Activated CD4-positive, alpha-beta T cell treated with anti-CD3 and anti-CD28 coated beads, Interleukin-2, amount 10 ng/mL, durations not matched to agents 7 days and 5 days (primary cell): ENCODE results near the gene MMEL1. TPM values are rescaled to one million over a fixed set of nuclear protein-coding genes. Genes with fewer than 3 reads are reported as not detected.

ENCODE experiments used
- CTCF ChIA-PET: fragments of 350-600 bp; sonication (Branson Sonifier 250); formaldehyde crosslinking; loops from one replicate; lab custom pipeline; 2021; ENCODE audit warnings: antibody characterized with exemption; lab: Charles Lee
- POLR2A ChIA-PET: fragments of 350-600 bp; sonication (Branson Sonifier 250); formaldehyde crosslinking; loops from one replicate; lab custom pipeline; 2021; ENCODE audit warnings: antibody characterized with exemption; lab: Charles Lee
- DNase-seq: peaks from one replicate; pipeline ENCODE4 v3.0.0-alpha.2; 2020
- H3K27ac Mint-ChIP-seq: one replicate; pipeline ENCODE4 v1.8.0; 2021; ENCODE audit warnings: mild to moderate bottlenecking, moderate library complexity, mixed read lengths
- H3K27me3 Mint-ChIP-seq: one replicate; pipeline ENCODE4 v1.8.0; 2021; ENCODE audit warnings: mixed read lengths
- H3K36me3 Mint-ChIP-seq: one replicate; pipeline ENCODE4 v1.8.0; 2021; ENCODE audit warnings: low read depth, mixed read lengths
- H3K4me1 Mint-ChIP-seq: one replicate; pipeline ENCODE4 v1.8.0; 2021; ENCODE audit warnings: mixed read lengths
- H3K4me3 Mint-ChIP-seq: one replicate; pipeline ENCODE4 v1.8.0; 2021; ENCODE audit warnings: mild to moderate bottlenecking, moderate library complexity, mixed read lengths
- H3K9me3 Mint-ChIP-seq: one replicate; pipeline ENCODE4 v1.8.0; 2021; ENCODE audit warnings: mixed read lengths
- total RNA-seq, 2 experiments: library from RNA; stranded (reverse); gene quantifications; one replicate each; pipeline ENCODE4 v1.2.3, GENCODE V29; 2021

The MMEL1 gene
- total RNA-seq, 2 experiments from 2014 or later, result 2.9 to 3.5 TPM

DNA sequence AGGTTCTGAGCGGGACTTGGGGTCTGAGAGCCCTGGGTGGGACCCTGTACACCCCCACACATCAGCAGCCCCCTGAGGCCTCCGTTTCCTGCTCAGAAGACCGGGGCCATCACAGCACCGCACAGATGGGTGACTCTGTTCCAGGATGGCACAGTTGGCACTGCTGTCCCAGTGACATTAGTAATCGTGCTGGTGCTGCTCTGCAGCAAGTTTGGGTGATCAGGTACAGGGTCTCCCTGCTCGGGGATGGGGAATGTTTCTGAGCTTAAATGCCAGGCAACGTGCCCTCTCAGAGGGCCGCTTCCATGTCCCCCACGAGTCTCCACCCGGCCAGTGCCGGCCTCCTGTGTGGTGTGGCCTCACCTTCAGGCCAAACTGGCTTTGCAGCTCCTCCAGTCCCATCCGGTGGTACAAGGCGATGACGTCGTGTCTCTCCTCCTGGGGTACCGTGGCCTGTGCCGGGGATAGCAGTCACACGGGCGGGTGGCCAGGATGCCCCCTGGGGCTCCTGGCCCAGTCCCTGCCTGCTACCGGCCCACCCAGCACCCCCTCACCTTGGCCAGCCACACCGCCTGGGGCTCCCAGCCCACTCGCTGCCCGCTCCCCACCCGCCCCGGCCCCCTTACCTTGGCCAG, 29.2 kb downstream of the MMEL1 start:
- Mint-ChIP-seq H3K27me3 (peaks cover 7% of the 10 kb centered on the region), H3K9me3 (peaks cover 5% of the 10 kb centered on the region), H3K4me3 (no peak overlapping the region), H3K4me1 (no peaks in the 10 kb centered on the region), H3K36me3 (no peaks in the 10 kb centered on the region), H3K27ac (no peak overlapping the region)
- POLR2A ChIA-PET, result interaction anchor here (0.5 kb wide), 1 partner anchor 176 kb away, joined by 3 read pairs; no protein-coding TSS in a partner anchor
- no peak for DNase-seq
- CTCF ChIA-PET, result interaction anchor here (1.2 kb wide), 1 partner anchor 10 kb away, joined by 3 read pairs; no protein-coding TSS in a partner anchor

DNA sequence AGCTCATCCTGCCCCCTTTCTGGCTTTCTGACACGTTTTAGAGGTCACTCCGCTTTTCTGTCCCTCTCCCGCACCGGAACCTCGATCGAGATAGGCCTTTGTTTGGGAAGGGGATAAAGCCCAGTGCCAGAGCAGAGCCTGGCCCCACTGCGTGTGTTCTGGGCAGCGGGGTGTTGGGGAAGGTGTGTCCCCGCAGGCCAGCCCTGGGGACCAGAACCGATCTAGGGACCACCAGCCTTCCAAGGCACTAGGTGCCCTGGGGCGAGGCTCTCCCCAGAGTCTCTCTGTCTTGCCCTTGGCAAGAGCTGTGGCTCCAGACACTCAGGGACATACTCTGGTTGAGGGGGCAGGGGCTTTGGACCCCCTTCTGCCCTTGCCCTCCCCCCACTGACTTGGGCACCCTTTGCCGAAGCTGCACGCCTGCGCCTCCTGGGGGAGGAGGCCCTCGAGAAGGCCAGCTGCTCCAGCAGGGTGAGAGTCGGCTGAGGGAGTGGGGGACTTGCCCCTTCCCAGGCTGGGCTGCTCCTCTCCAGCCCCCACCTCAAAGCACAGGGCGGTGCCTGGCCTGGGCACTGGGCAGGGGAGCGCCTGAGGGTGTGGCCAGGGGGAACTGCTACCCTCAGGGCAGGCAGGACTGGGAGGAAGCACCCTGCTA, 29.8 kb downstream of the MMEL1 start:
- Mint-ChIP-seq H3K27me3 (peaks cover 10% of the 10 kb centered on the region), H3K9me3 (peaks cover 3% of the 10 kb centered on the region)

GRCh38 chr1:2602311-2602835, 30.4 kb downstream of the MMEL1 start:
- CTCF ChIA-PET, result interaction anchor here (1.2 kb wide), 1 partner anchor 12 kb away, joined by 3 read pairs; no protein-coding TSS in a partner anchor
- POLR2A ChIA-PET, result no interaction called here
- Mint-ChIP-seq H3K27me3 (peaks cover 10% of the 10 kb centered on the region), H3K4me1 (no peaks in the 10 kb centered on the region), H3K27ac (no peak overlapping the region), H3K4me3 (no peak overlapping the region), H3K36me3 (no peaks in the 10 kb centered on the region), H3K9me3 (peaks cover 3% of the 10 kb centered on the region)
- no peak for DNase-seq

More for the DNA sequence above, 29.8 kb downstream of the MMEL1 start:
- H3K4me3 Mint-ChIP-seq, result no peak overlapping the region
- CTCF ChIA-PET, result interaction anchor here (1.2 kb wide), 1 partner anchor 11 kb away, joined by 3 read pairs; no protein-coding TSS in a partner anchor
- H3K4me1 Mint-ChIP-seq, result no peaks in the 10 kb centered on the region
- no peaks in the 10 kb centered on the region for H3K36me3 Mint-ChIP-seq
- POLR2A ChIA-PET, result no interaction called here
- no peak for DNase-seq
- no peak overlapping the region for H3K27ac Mint-ChIP-seq

GRCh38 chr1:2601721-2602303, 31.0 kb downstream of the MMEL1 start:
- no peak overlapping the region for H3K27ac Mint-ChIP-seq
- DNase-seq, result no peak
- CTCF ChIA-PET, result no interaction called here
- no peaks in the 10 kb centered on the region for H3K4me1 Mint-ChIP-seq
- peaks cover 3% of the 10 kb centered on the region for H3K9me3 Mint-ChIP-seq
- POLR2A ChIA-PET, result no interaction called here
- peaks cover 10% of the 10 kb centered on the region for H3K27me3 Mint-ChIP-seq
- H3K4me3 Mint-ChIP-seq, result no peak overlapping the region
- H3K36me3 Mint-ChIP-seq, result no peaks in the 10 kb centered on the region

GRCh38 chr1:2598329-2598931, 34.4 kb downstream of the MMEL1 start:
- Mint-ChIP-seq H3K27me3 (peaks cover 10% of the 10 kb centered on the region), H3K4me1 (no peaks in the 10 kb centered on the region), H3K4me3 (no peak overlapping the region), H3K9me3 (peaks cover 3% of the 10 kb centered on the region), H3K36me3 (no peaks in the 10 kb centered on the region), H3K27ac (no peak overlapping the region)
- ChIA-PET POLR2A (interaction anchor here (0.6 kb wide), 1 partner anchor 510 kb away, joined by 3 read pairs; no protein-coding TSS in a partner anchor), CTCF (no interaction called here)
- DNase-seq, result no peak

GRCh38 chr1:2597441-2598328, 35.1 kb downstream of the MMEL1 start:
- Mint-ChIP-seq H3K36me3 (no peaks in the 10 kb centered on the region), H3K4me3 (no peak overlapping the region), H3K27ac (no peak overlapping the region), H3K9me3 (peaks cover 3% of the 10 kb centered on the region), H3K4me1 (peaks cover 2% of the 10 kb centered on the region), H3K27me3 (peaks cover 10% of the 10 kb centered on the region)
- CTCF ChIA-PET, result no interaction called here
- no peak for DNase-seq
- POLR2A ChIA-PET, result interaction anchor here (0.6 kb wide), 1 partner anchor 511 kb away, joined by 3 read pairs; no protein-coding TSS in a partner anchor

- no peaks in the 10 kb centered on the region for H3K36me3 Mint-ChIP-seq
- CTCF ChIA-PET, result no interaction called here
- POLR2A ChIA-PET, result interaction anchor here (0.6 kb wide), 1 partner anchor 593 kb away, joined by 5 read pairs; the partner anchor contains the start of gene CFAP74
- H3K4me3 Mint-ChIP-seq, result no peak overlapping the region
- no peak for DNase-seq
- H3K27ac Mint-ChIP-seq, result no peak overlapping the region
- peaks cover 3% of the 10 kb centered on the region for H3K9me3 Mint-ChIP-seq
- H3K4me1 Mint-ChIP-seq, result peaks cover 5% of the 10 kb centered on the region
- H3K27me3 Mint-ChIP-seq, result peaks cover 10% of the 10 kb centered on the region
Observed at GRCh38 chr1:2596530-2597333, 36.1 kb downstream of the MMEL1 start.

GRCh38 chr1:2595812-2596529, 36.8 kb downstream of the MMEL1 start:
- CTCF ChIA-PET, result no interaction called here

DNA sequence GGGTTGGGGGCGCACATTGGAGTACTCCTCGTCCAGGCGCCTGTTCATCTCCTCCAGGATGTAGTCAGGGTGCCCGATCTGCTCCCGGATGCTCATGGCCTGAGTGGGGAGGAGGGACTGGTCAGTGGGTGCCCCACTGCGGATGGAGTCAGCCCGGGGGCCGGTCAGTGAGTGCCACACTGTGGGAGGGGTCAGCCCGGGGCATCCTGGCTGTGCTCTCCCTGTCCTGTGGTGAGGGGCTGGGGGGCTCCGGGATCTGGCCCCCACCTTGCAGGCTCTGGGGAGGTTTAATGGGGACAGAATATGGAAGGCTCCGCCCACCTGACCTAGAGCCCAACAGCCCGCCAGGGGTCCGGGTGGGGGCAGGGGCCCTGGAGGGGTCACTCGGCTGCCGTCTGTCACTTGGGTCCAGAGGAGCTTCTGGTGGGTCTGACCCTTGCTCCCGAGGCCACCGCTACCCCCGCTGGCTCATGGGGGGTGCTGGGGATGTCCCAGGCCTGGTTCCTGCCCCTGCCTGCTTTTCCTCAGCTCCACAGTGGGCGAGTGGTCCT, 37.5 kb downstream of the MMEL1 start:
- ChIA-PET POLR2A (no interaction called here), CTCF (no interaction called here)
- no peaks in the 10 kb centered on the region for H3K36me3 Mint-ChIP-seq
- peaks cover 3% of the 10 kb centered on the region for H3K9me3 Mint-ChIP-seq
- no peak overlapping the region for H3K4me3 Mint-ChIP-seq
- peaks cover 6% of the 10 kb centered on the region for H3K27me3 Mint-ChIP-seq
- H3K27ac Mint-ChIP-seq, result no peak overlapping the region
- H3K4me1 Mint-ChIP-seq, result peaks cover 6% of the 10 kb centered on the region
- DNase-seq, result no peak

More at GRCh38 chr1:2595812-2596529, 36.8 kb downstream of the MMEL1 start:
- DNase-seq, result no peak
- H3K27me3 Mint-ChIP-seq, result peaks cover 8% of the 10 kb centered on the region
- no peak overlapping the region for H3K27ac Mint-ChIP-seq
- H3K36me3 Mint-ChIP-seq, result no peaks in the 10 kb centered on the region
- peaks cover 3% of the 10 kb centered on the region for H3K9me3 Mint-ChIP-seq
- H3K4me3 Mint-ChIP-seq, result no peak overlapping the region
- POLR2A ChIA-PET, result no interaction called here
- peaks cover 6% of the 10 kb centered on the region for H3K4me1 Mint-ChIP-seq

- Mint-ChIP-seq H3K4me1 (peaks cover 6% of the 10 kb centered on the region), H3K36me3 (no peaks in the 10 kb centered on the region), H3K27me3 (peaks cover 5% of the 10 kb centered on the region), H3K27ac (no peak overlapping the region), H3K4me3 (no peak overlapping the region), H3K9me3 (peaks cover 3% of the 10 kb centered on the region)
- CTCF ChIA-PET, result no interaction called here
- POLR2A ChIA-PET, result no interaction called here
- DNase-seq, result no peak
Observed at GRCh38 chr1:2594641-2595131, 38.1 kb downstream of the MMEL1 start.
